SU-DHL-6 (cell line): ENCODE results near the gene CCDC30.
"Not testable (repeated sequence)": the region's sequence is repeated elsewhere in the genome, so short reads cannot be mapped to it uniquely, and the experiment has no call there.

Experiments
- H2AFZ ChIP-seq: fragments of 200-600 bp; sonication (generic); 2 replicates; pipeline ENCODE4 v1.6.1; 2014; ENCODE audit warnings: low read depth, mild to moderate bottlenecking, moderate library complexity, mixed read lengths, antibody characterized with exemption, low read length; ENCODE audit not compliant: severe bottlenecking
- H3F3A ChIP-seq: fragments of 200-600 bp; shearing (Covaris generic); 2 replicates; pipeline ENCODE4 v1.6.0; 2016; ENCODE audit warnings: antibody characterized with exemption, mild to moderate bottlenecking; ENCODE audit not compliant: insufficient read depth
- H3K27ac ChIP-seq: fragments of 200-600 bp; sonication (generic); 2 replicates; pipeline ENCODE4 v1.5.1; 2016; ENCODE audit warnings: low read depth, mild to moderate bottlenecking, low read length, moderate library complexity, mixed read lengths
- H3K27me3 ChIP-seq: fragments of 200-600 bp; sonication (generic), shearing (Covaris generic); 2 replicates; pipeline ENCODE4 v1.6.0; 2014; ENCODE audit warnings: mild to moderate bottlenecking, low read length
- H3K36me3 ChIP-seq: fragments of 200-600 bp; sonication (generic); 2 replicates; pipeline ENCODE4 v1.6.1; 2014; ENCODE audit warnings: mild to moderate bottlenecking, low read length, mixed read lengths
- H3K4me2 ChIP-seq: fragments of 300-600, 200-600 bp; shearing (Covaris generic), sonication (generic); 2 replicates; pipeline ENCODE4 v1.6.0; 2014; ENCODE audit warnings: low read length, low read depth, mild to moderate bottlenecking; ENCODE audit not compliant: poor library complexity, severe bottlenecking
- H3K4me3 ChIP-seq: fragments of 200-600 bp; sonication (generic); 2 replicates; pipeline ENCODE4 v1.5.1; 2014; ENCODE audit warnings: antibody characterized with exemption, low read length, mild to moderate bottlenecking, mixed read lengths; ENCODE audit not compliant: insufficient read depth, poor library complexity, severe bottlenecking
- H3K79me2 ChIP-seq: fragments of 200-600 bp; sonication (generic); 2 replicates; pipeline ENCODE4 v1.6.1; 2014; ENCODE audit warnings: mild to moderate bottlenecking, low read length, moderate library complexity; ENCODE audit not compliant: insufficient read depth
- H3K9ac ChIP-seq: fragments of 200-600 bp; sonication (generic); 2 replicates; pipeline ENCODE4 v1.7.0; 2014; ENCODE audit warnings: mild to moderate bottlenecking, low read length
- H3K9me2 ChIP-seq: fragments of 200-600 bp; sonication (generic); replicated peaks from 2 replicates; pipeline ENCODE4 v1.6.1; 2014; ENCODE audit warnings: low read length; ENCODE audit not compliant: insufficient read depth
- H3K9me3 ChIP-seq: fragments of 200-600 bp; sonication (generic); 2 replicates; pipeline ENCODE4 v1.6.1; 2014; ENCODE audit warnings: low read length, mixed read lengths; ENCODE audit not compliant: insufficient read depth
- H4K20me1 ChIP-seq: fragments of 200-600 bp; sonication (generic); 2 replicates; pipeline ENCODE4 v1.6.1; 2014; ENCODE audit warnings: low read depth, mild to moderate bottlenecking, antibody characterized with exemption, low read length, moderate library complexity, mixed read lengths
- EZH2phosphoT487 ChIP-seq: fragments of 200-600 bp; sonication (generic), shearing (Covaris generic); conservative IDR thresholded peaks from 2 replicates; pipeline ENCODE4 v1.6.1; 2018; ENCODE audit warnings: mild to moderate bottlenecking, antibody characterized with exemption, low read length, moderate library complexity, mixed read lengths
- TF ChIP-seq, protein P1 (sequence below): fragments of 200-600 bp; sonication (generic); IDR thresholded peaks from one replicate; pipeline ENCODE4 v1.5.1; 2017; ENCODE audit warnings: antibody characterized with exemption, mild to moderate bottlenecking, low read length, moderate library complexity; ENCODE audit not compliant: insufficient read depth, poor library complexity, severe bottlenecking

Gene CCDC30

DNA sequence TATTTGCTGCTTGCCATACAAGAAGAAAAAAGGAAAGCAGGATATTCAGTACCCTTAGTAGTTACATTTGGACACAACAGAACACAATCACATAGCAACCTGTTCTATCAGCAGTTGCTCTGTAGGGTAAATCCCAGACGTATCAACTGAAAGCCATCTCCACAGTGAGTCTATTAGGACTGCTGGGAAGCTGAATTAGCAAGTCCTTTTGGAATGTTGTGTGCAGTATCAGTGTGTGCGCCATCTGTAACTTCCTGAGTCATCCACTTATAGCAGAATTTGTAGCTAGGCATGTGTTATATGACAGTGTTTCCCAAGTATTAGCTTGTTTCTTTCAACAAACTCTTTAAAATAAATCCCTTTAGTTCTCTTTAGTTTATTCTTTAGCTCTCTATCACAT, 21.3 kb downstream of the CCDC30 start:
- Histone ChIP-seq H3K4me3 (no peak overlapping the region), H3K27me3 (no peaks in the 10 kb centered on the region), H4K20me1 (no peaks in the 10 kb centered on the region), H3K27ac (no peak overlapping the region), H3K79me2 (no peaks in the 10 kb centered on the region), H3K4me2 (no peak overlapping the region), H3K9me2 (no peaks in the 10 kb centered on the region), H3F3A (no peaks in the 10 kb centered on the region), H3K9ac (no peak overlapping the region), H3K36me3 (no peaks in the 10 kb centered on the region), H2AFZ (no peak overlapping the region), H3K9me3 (no peaks in the 10 kb centered on the region)
- TF ChIP-seq, protein P1, sequence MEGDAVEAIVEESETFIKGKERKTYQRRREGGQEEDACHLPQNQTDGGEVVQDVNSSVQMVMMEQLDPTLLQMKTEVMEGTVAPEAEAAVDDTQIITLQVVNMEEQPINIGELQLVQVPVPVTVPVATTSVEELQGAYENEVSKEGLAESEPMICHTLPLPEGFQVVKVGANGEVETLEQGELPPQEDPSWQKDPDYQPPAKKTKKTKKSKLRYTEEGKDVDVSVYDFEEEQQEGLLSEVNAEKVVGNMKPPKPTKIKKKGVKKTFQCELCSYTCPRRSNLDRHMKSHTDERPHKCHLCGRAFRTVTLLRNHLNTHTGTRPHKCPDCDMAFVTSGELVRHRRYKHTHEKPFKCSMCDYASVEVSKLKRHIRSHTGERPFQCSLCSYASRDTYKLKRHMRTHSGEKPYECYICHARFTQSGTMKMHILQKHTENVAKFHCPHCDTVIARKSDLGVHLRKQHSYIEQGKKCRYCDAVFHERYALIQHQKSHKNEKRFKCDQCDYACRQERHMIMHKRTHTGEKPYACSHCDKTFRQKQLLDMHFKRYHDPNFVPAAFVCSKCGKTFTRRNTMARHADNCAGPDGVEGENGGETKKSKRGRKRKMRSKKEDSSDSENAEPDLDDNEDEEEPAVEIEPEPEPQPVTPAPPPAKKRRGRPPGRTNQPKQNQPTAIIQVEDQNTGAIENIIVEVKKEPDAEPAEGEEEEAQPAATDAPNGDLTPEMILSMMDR, result no peak

DNA sequence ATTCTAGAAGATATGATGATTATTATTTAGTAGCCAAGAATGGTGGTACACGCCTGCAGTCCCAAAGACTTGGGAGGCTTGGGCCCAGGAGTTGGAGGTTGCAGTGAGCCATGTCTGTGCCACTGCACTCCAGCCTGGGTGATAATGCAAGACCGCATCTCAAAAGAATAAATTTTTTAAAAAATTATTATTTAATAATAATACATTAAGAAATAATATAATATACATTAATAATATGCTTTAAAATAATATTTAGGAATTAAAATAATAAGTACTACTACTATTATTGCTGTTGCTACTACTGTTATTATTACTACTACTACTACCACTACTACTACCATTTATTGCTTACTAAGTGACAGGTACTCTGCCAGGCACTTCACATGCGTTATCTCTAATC, 27.2 kb downstream of the CCDC30 start:
- TF ChIP-seq, protein P1, result no peak
- TF ChIP-seq EZH2phosphoT487, result no peak
- no peaks in the 10 kb centered on the region for H3K79me2 ChIP-seq
- H3K9me3 ChIP-seq, result no peaks in the 10 kb centered on the region
- H3K4me2 ChIP-seq, result no peak overlapping the region
- H4K20me1 ChIP-seq, result no peaks in the 10 kb centered on the region
- H3K36me3 ChIP-seq, result no peaks in the 10 kb centered on the region
- no peaks in the 10 kb centered on the region for H3F3A ChIP-seq
- H3K9ac ChIP-seq, result no peak overlapping the region
- H2AFZ ChIP-seq, result no peak overlapping the region
- H3K4me3 ChIP-seq, result no peak overlapping the region
- H3K27ac ChIP-seq, result no peak overlapping the region
- H3K9me2 ChIP-seq, result no peaks in the 10 kb centered on the region
- no peaks in the 10 kb centered on the region for H3K27me3 ChIP-seq

DNA sequence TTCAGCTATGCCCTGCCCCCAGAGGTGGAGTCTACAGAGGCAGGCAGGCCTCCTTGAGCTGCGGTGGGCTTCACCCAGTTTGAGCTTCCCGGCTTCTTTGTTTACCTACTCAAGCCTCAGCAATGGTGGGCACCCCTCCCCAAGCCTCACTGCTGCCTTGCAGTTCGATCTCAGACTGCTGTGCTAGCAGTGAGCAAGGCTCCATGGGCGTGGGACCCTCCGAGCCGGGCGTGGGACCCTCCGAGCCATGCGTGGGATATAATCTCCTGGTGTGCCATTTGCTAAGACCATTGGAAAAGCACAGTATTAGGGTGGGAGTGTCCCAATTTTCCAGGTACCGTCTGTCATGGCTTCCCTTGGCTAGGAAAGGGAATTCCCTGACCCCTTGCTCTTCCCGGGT, 38.9 kb downstream of the CCDC30 start:
- H3K4me3 ChIP-seq, H3F3A ChIP-seq, H3K9ac ChIP-seq, H3K79me2 ChIP-seq, H3K27me3 ChIP-seq, H3K9me2 ChIP-seq, H3K27ac ChIP-seq, H3K4me2 ChIP-seq, H4K20me1 ChIP-seq, H3K36me3 ChIP-seq, H2AFZ ChIP-seq: not testable (repeated sequence)
- H3K9me3 ChIP-seq, result peaks cover 33% of the 10 kb centered on the region; the same call in 1 of the 2 replicates

DNA sequence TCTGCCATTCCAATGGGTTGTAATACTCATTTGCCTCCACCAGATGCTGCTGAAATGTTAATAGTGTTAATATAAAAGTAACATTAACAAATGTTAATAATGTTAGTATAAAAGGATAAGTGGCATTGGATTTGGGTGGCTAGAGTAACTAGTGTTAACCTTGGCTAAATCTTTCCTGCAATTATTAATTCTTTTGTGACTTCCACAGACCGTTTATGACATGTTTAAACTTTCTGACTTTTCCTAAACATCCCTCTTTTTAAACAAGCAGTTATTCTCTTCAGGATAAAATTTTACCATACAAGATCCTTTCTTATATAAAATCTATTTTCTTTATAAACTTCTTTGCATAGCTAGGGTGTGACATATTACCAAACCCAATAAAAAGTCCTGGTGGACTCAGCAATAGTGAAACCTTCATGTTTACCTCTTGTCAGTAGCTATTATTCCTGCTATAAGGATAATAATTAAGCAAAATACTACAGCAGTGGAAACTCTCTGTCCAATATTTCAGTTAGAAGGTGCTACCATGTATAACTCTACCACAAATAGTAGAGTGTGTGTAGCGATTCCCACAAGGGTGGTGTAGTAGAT, 41.5 kb downstream of the CCDC30 start:
- Histone ChIP-seq H3K9me2 (no peaks in the 10 kb centered on the region), H3F3A (no peaks in the 10 kb centered on the region), H3K79me2 (no peaks in the 10 kb centered on the region), H2AFZ (no peak overlapping the region), H3K36me3 (peaks cover 6% of the 10 kb centered on the region; the same call in 1 of the 2 replicates), H3K4me3 (no peak overlapping the region), H3K27me3 (no peaks in the 10 kb centered on the region), H3K27ac (no peak overlapping the region), H3K4me2 (no peak overlapping the region), H4K20me1 (no peaks in the 10 kb centered on the region), H3K9ac (no peak overlapping the region), H3K9me3 (peaks cover 33% of the 10 kb centered on the region; the same call in 1 of the 2 replicates)
- TF ChIP-seq EZH2phosphoT487, result no peak
- TF ChIP-seq, protein P1, result no peak
